Activated gamma-delta T cell treated with Interleukin-2 at 50 U/mL for 16 hours (primary cell): ENCODE measurements around the gene DOCK1.

Experiments used
- DNase-seq: peaks from one replicate; pipeline ENCODE4 v3.0.0-alpha.2; 2020

DOCK1 gene

GRCh38 chr10:127374074-127374680 lies 468.9 kb downstream of the DOCK1 start:
- no peak for DNase-seq

GRCh38 chr10:127374901-127375300 lies 469.7 kb downstream of the DOCK1 start:
- no peak for DNase-seq

- no peak for DNase-seq
Measured at GRCh38 chr10:127375461-127375860, 470.2 kb downstream of the DOCK1 start.

GRCh38 chr10:127376071-127376470 lies 470.8 kb downstream of the DOCK1 start:
- no peak for DNase-seq

GRCh38 chr10:127378628-127379027 lies 473.4 kb downstream of the DOCK1 start:
- no peak for DNase-seq

- DNase-seq, result no peak
Measured at GRCh38 chr10:127384532-127384931, 479.3 kb downstream of the DOCK1 start.

- no peak for DNase-seq
Measured at GRCh38 chr10:127385066-127385465, 479.8 kb downstream of the DOCK1 start.

GRCh38 chr10:127386606-127387327 lies 481.5 kb downstream of the DOCK1 start:
- no peak for DNase-seq

- DNase-seq, result no peak
Measured at GRCh38 chr10:127391875-127392274, 486.6 kb downstream of the DOCK1 start.

GRCh38 chr10:127392351-127393235 lies 487.4 kb downstream of the DOCK1 start:
- no peak for DNase-seq

GRCh38 chr10:127398140-127398970 lies 493.1 kb downstream of the DOCK1 start:
- no peak for DNase-seq

- DNase-seq, result no peak
Measured at GRCh38 chr10:127398971-127399365, 493.7 kb downstream of the DOCK1 start.

- DNase-seq, result no peak
Measured at GRCh38 chr10:127399668-127400067, 494.4 kb downstream of the DOCK1 start.

- DNase-seq, result no peak
Measured at GRCh38 chr10:127400216-127400615, 495.0 kb downstream of the DOCK1 start.

GRCh38 chr10:127402596-127403409 lies 497.6 kb downstream of the DOCK1 start:
- DNase-seq, result no peak

GRCh38 chr10:127405221-127405620 lies 500.0 kb downstream of the DOCK1 start:
- no peak for DNase-seq

- no peak for DNase-seq
Measured at GRCh38 chr10:127406018-127406550, 500.9 kb downstream of the DOCK1 start.

GRCh38 chr10:127407551-127407950 lies 502.3 kb downstream of the DOCK1 start:
- no peak for DNase-seq

GRCh38 chr10:127408112-127408710 lies 503.0 kb downstream of the DOCK1 start:
- DNase-seq, result no peak

- DNase-seq, result no peak
Measured at GRCh38 chr10:127408733-127409132, 503.5 kb downstream of the DOCK1 start.

GRCh38 chr10:127410030-127410429 lies 504.8 kb downstream of the DOCK1 start:
- DNase-seq, result no peak
